Tibial nerve (tissue), 4 donors: Measurements from ENCODE around the gene ZDHHC1. TPM values are rescaled to one million over a fixed set of nuclear protein-coding genes. Genes with fewer than 3 reads are reported as not detected.
A peak's percentile ranks its signal among the peaks of the same experiment; 100 is the strongest.

Source experiments
- DNase-seq, 2 donors: peaks; one replicate each; pipeline ENCODE4 v3.0.0-alpha.2; 2019; ENCODE audit warnings: low spot score in 2 of 2
- H3K27ac ChIP-seq, 4 donors: fragments of 200-600 bp; sonication (generic) in 3 of 4; one replicate each; pipeline ENCODE4 v1.5.1; 2017 to 2019; ENCODE audit warnings: mild to moderate bottlenecking in 1 of 4
- H3K27me3 ChIP-seq, 2 donors: fragments of 200-600 bp; sonication (generic) in 1 of 2; one replicate each; pipeline versions ENCODE4 v1.5.1 to v1.6.0; 2017 to 2019
- H3K36me3 ChIP-seq, 3 donors: fragments of 200-600 bp; sonication (generic); one replicate each; pipeline ENCODE4 v1.5.1; 2018 to 2019
- H3K4me1 ChIP-seq, 4 donors: fragments of 200-600 bp; sonication (generic) in 3 of 4; one replicate each; pipeline ENCODE4 v1.5.1; 2017 to 2019
- H3K4me3 ChIP-seq, 4 donors: fragments of 200-600 bp; sonication (generic) in 3 of 4; one replicate each; pipeline ENCODE4 v1.5.1; 2017 to 2019; ENCODE audit warnings: mild to moderate bottlenecking in 1 of 4, moderate library complexity in 1 of 4
- H3K9me3 ChIP-seq, 4 donors: fragments of 200-600 bp; sonication (generic) in 3 of 4; one replicate each; pipeline ENCODE4 v1.5.1; 2017 to 2019
- EP300 ChIP-seq, 2 donors: sonication (generic); formaldehyde crosslinking; IDR thresholded peaks; one replicate each; pipeline ENCODE4 v1.6.1; 2017; ENCODE audit warnings: antibody characterized with exemption in 2 of 2, mild to moderate bottlenecking in 1 of 2
- POLR2A ChIP-seq, 2 donors: fragments of 450-650 bp; IDR thresholded peaks; one replicate each; pipeline ENCODE4 v1.6.1; 2017; ENCODE audit warnings: antibody characterized with exemption in 2 of 2, mild to moderate bottlenecking in 2 of 2, moderate library complexity in 2 of 2
- WGBS, 2 donors: methylation state at CpG; one replicate each; pipeline ENCODE4 v1.1.5; 2018; 5-methylcytosine and 5-hydroxymethylcytosine counted together
- total RNA-seq, 4 donors: library from RNA; depleted of rRNA; stranded (reverse); fragments of >200 nt; gene quantifications; one replicate each; pipeline ENCODE4 v1.1.0, GENCODE V29; 2016
- TF ChIP-seq, protein P1 (sequence below), 5 experiments: fragments of 200-600 bp in 3 of 5; fragments of 450-650 bp in 2 of 5; sonication (generic) in 3 of 5; IDR thresholded peaks; one replicate each; pipeline ENCODE4 v1.5.1; 2016 to 2019; ENCODE audit warnings: antibody characterized with exemption in 5 of 5, mild to moderate bottlenecking in 3 of 5, moderate library complexity in 2 of 5

The ZDHHC1 gene
- total RNA-seq, 4 donors from 2014 or later = 24.3 to 46.2 (median 32.8) TPM

GRCh38 chr16:67389911-67390815, 26.1 kb downstream of the ZDHHC1 start:
- 61 to 75% methylated on average over 24 to 27 of the region's 27 CpGs for WGBS, 2 donors
- Histone ChIP-seq H3K4me3 (no peak overlapping the region), H3K36me3 (no peaks in the 10 kb centered on the region), H3K9me3 (no peaks in the 10 kb centered on the region), H3K4me1 (peaks cover 0 to 59% (median 33%) of the 10 kb centered on the region in 4 donors), H3K27ac (peak overlapping the region in 2 of 4 donors; percentile 42 to 85), H3K27me3 (no peaks in the 10 kb centered on the region)
- DNase-seq = peak in 1 of 2 donors; percentile 49
- TF ChIP-seq EP300 (IDR thresholded peaks at IDR 0.05) = peak in 1 of 2 donors; percentile 69
- TF ChIP-seq POLR2A (IDR thresholded peaks at IDR 0.05) = no peak
- TF ChIP-seq, protein P1, sequence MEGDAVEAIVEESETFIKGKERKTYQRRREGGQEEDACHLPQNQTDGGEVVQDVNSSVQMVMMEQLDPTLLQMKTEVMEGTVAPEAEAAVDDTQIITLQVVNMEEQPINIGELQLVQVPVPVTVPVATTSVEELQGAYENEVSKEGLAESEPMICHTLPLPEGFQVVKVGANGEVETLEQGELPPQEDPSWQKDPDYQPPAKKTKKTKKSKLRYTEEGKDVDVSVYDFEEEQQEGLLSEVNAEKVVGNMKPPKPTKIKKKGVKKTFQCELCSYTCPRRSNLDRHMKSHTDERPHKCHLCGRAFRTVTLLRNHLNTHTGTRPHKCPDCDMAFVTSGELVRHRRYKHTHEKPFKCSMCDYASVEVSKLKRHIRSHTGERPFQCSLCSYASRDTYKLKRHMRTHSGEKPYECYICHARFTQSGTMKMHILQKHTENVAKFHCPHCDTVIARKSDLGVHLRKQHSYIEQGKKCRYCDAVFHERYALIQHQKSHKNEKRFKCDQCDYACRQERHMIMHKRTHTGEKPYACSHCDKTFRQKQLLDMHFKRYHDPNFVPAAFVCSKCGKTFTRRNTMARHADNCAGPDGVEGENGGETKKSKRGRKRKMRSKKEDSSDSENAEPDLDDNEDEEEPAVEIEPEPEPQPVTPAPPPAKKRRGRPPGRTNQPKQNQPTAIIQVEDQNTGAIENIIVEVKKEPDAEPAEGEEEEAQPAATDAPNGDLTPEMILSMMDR (IDR thresholded peaks at IDR 0.05) = no peak

DNA sequence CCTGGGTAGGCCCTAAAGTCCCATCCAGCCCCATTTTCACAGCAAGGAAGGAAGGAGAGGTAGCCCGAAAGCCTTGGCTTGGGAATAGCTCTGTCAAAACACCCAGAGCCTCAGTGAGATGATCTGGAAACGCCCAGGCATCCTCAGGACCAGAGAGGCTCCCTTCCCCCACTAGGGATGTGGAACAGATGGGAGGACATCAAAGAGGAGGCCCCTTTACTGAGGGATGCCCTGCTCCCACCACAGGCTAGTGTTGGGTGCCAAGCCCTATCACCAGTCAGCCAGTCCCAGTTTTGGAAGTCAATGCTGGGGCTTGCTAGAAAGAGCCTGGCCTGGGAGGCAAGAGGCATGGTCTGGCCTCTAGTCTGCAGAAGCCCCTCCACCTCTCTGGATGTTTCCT, 27.7 kb downstream of the ZDHHC1 start:
- H3K27me3 ChIP-seq = no peaks in the 10 kb centered on the region
- H3K9me3 ChIP-seq = no peaks in the 10 kb centered on the region
- H3K4me3 ChIP-seq = no peak overlapping the region
- WGBS, 2 donors = 85 to 94% methylated on average over 2 of the region's 2 CpGs
- TF ChIP-seq EP300 (IDR thresholded peaks at IDR 0.05) (no peak), POLR2A (IDR thresholded peaks at IDR 0.05) (no peak)
- TF ChIP-seq, protein P1 (IDR thresholded peaks at IDR 0.05) = no peak
- H3K27ac ChIP-seq = no peak overlapping the region
- H3K4me1 ChIP-seq = peaks cover 0 to 45% (median 26%) of the 10 kb centered on the region in 4 donors
- DNase-seq = no peak
- H3K36me3 ChIP-seq = no peaks in the 10 kb centered on the region

DNA sequence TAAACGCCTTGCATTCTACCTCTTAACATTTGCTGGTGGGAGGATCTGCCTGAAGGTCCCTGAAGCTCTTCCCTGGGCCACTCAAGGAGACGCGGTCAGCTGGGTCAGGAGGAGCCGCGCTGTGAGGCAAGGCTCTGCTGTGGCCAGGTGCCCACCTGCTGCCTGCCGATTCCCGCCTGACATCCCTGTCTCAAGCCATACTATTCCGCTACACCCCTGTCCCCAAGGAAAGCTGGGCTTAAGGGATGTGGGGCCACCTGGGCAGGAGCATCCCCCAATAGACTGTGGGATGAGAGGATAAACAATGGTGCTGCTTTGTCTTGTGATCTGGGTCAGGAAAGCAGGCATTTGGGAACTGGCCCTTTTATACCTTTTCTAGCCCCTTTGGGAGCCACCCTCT, 28.1 kb downstream of the ZDHHC1 start:
- TF ChIP-seq EP300 (IDR thresholded peaks at IDR 0.05) = no peak
- no peak for TF ChIP-seq POLR2A (IDR thresholded peaks at IDR 0.05)
- TF ChIP-seq, protein P1 (IDR thresholded peaks at IDR 0.05) = no peak
- Histone ChIP-seq H3K36me3 (no peaks in the 10 kb centered on the region), H3K9me3 (no peaks in the 10 kb centered on the region), H3K4me3 (no peak overlapping the region), H3K27me3 (no peaks in the 10 kb centered on the region), H3K4me1 (peaks cover 0 to 41% (median 22%) of the 10 kb centered on the region in 4 donors), H3K27ac (no peak overlapping the region)
- DNase-seq = no peak
- 91 to 94% methylated on average over 8 of the region's 8 CpGs for WGBS, 2 donors

DNA sequence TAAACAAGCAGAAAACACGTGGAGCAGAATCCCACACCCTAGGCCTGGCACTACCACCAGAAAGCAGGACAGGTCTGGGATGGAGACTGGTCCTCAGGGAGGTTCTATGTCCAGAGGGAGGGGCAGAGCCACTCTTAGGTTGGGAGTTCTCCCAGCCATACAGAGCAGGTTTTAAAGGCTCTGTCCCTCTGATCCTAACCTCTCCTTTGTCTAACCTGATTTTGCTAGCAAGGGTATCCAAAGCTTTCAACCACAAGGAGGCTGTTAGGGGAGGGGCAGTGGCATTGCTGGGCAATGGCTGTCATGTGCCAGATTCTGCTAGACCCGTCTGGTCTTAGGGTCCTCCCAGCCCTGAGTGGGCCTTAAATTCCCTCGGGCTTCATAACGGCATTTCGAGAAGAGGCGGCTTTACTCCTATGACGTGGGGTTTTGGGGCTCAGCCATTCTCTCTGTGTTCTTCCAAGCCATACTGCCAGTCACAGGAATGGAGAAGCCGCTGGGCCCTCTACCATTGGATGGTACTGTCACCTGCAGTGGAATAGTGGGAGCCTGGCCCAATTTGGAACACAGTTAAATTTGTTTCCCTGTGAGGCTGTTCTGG, 28.7 kb downstream of the ZDHHC1 start:
- Histone ChIP-seq H3K4me1 (peaks cover 0 to 35% (median 16%) of the 10 kb centered on the region in 4 donors), H3K4me3 (no peak overlapping the region), H3K36me3 (no peaks in the 10 kb centered on the region), H3K27ac (no peak overlapping the region), H3K9me3 (no peaks in the 10 kb centered on the region), H3K27me3 (no peaks in the 10 kb centered on the region)
- TF ChIP-seq EP300 (IDR thresholded peaks at IDR 0.05) (no peak), POLR2A (IDR thresholded peaks at IDR 0.05) (no peak)
- TF ChIP-seq, protein P1 (IDR thresholded peaks at IDR 0.05) = no peak
- DNase-seq = no peak
- WGBS, 2 donors = 82 to 91% methylated on average over 7 to 8 of the region's 8 CpGs
